Loucy (cell line): Measurements from ENCODE around the gene EIF3F.

Experiments
- EZH2phosphoT487 ChIP-seq: fragments of 200-600 bp; IDR thresholded peaks from 2 replicates; pipeline ENCODE4 v1.6.1; 2018; ENCODE audit warnings: antibody characterized with exemption, mild to moderate bottlenecking, moderate library complexity, borderline replicate concordance
- TF ChIP-seq, protein P1 (sequence below): fragments of 200-600 bp; sonication (generic); conservative IDR thresholded peaks from 2 replicates; pipeline ENCODE4 v1.5.1; 2014; ENCODE audit warnings: mild to moderate bottlenecking, antibody characterized with exemption, low read length

GRCh38 chr11:8011371-8011770 lies 24.2 kb downstream of the EIF3F start:
- TF ChIP-seq, protein P1, sequence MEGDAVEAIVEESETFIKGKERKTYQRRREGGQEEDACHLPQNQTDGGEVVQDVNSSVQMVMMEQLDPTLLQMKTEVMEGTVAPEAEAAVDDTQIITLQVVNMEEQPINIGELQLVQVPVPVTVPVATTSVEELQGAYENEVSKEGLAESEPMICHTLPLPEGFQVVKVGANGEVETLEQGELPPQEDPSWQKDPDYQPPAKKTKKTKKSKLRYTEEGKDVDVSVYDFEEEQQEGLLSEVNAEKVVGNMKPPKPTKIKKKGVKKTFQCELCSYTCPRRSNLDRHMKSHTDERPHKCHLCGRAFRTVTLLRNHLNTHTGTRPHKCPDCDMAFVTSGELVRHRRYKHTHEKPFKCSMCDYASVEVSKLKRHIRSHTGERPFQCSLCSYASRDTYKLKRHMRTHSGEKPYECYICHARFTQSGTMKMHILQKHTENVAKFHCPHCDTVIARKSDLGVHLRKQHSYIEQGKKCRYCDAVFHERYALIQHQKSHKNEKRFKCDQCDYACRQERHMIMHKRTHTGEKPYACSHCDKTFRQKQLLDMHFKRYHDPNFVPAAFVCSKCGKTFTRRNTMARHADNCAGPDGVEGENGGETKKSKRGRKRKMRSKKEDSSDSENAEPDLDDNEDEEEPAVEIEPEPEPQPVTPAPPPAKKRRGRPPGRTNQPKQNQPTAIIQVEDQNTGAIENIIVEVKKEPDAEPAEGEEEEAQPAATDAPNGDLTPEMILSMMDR: no peak
- TF ChIP-seq EZH2phosphoT487: no peak
